GM11168 (cell line): ENCODE measurements around the gene TLCD4.
"Not testable (repeated sequence)": the region's sequence is repeated elsewhere in the genome, so short reads cannot be mapped to it uniquely, and the experiment has no call there.

ENCODE experiments used
- in situ Hi-C: fragments of 300-500 bp; cut with MboI; formaldehyde crosslinking; loops from one replicate; pipeline ENCODE4 v1.12.0; 2022; ENCODE audit warnings: low sequenced_read_pairs; ENCODE audit not compliant: unreplicated experiment

The TLCD4 gene, protein sequence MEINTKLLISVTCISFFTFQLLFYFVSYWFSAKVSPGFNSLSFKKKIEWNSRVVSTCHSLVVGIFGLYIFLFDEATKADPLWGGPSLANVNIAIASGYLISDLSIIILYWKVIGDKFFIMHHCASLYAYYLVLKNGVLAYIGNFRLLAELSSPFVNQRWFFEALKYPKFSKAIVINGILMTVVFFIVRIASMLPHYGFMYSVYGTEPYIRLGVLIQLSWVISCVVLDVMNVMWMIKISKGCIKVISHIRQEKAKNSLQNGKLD

DNA sequence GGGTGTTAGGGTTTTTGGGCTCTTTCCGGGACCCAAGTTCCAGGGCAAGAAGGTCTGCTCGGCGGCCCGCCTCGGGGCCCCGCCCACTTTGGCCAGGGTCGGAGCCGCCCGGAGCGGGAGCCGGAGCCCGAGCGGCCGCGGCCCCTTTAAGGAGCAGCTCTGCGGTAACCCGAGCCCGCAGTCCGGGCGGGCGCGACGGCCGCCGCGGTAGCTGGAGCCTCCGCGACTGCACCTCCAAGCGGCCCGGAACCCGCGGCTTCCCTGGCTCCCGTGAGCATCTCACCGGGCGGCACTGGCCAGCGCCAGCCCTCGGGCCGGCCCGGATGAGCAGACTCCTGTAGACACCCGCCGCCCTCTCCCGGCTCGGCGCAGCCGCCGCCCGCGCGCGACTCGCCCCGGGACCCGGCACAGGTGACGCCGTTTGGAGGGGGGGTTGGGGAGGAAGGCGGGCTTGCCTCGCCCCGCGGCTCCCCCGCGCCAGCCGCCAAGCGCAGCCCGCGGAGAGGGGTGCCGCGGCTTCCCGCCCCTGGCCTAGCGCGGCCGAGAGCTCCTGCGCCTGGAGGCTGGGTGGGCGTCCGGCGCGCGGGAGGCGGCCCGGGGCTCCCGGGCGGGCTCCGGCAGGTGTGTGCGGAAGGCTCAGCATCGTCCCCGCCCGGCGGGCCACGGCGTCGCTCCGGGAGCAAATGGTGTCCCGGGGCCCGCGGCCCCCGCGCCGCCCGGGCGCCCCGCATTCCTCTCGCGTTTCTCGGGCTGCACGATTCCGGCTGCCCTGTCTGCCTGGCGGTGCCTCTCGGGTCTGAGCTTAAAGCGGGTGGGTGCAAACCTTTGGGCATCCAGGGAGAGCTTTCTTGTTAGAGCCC is at the start of gene TLCD4:
TLCD4 (plus strand) TSS at position 149 of the 860 bp plus-strand sequence. CDS start 26,547 bp downstream, outside the sequence.
- in situ Hi-C loops = no loop called here

DNA sequence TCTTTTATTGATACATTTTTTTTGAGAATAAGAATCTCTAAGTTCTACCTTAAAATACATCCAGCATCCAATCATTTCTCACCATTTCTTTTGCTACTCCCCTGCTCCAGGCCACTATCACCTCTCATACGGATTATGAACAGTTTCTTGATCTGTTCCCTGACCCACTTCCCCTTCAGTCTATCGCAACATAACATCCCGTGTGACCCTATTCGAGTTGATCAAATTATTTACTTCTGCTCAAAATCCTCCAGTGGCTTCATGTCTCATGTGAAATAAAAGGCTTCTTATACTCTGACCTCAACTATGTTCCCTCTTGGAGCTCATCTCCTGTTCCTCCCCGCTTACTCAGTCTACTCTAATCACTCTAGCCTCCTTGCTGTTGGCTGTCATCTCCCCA is 49.6 kb upstream of the TLCD4 start:
- in situ Hi-C loops = no loop called here

- in situ Hi-C loops = no loop called here
Measured at GRCh38 chr1:95068956-95069709, 48.0 kb upstream of the TLCD4 start.

DNA sequence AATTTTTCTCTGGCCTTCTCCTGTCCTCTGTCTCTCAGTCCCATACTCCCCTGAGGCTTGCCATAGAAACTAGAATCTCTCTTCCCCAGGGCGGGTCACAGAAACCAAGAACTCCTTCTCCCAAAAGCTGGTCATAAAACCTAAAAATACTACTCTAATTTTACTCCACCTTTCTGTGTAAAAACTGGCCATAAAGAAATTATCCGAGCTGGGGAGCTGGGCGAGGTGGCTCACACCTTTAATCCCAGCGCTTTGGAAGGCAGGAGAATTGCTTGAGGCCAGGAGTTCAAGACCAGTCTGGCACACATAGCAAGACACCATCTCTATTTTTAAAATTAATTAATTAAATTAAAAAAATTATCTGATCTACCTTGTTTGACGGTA is 47.5 kb upstream of the TLCD4 start:
- in situ Hi-C loops = no loop called here

GRCh38 chr1:95071539-95071938 is 45.6 kb upstream of the TLCD4 start:
- in situ Hi-C loops = no loop called here

GRCh38 chr1:95072117-95072516 is 45.0 kb upstream of the TLCD4 start:
- in situ Hi-C loops = no loop called here

- in situ Hi-C loops = no loop called here
Measured at GRCh38 chr1:95072532-95073419, 44.4 kb upstream of the TLCD4 start, which contains the start of gene ALG14. Gene ALG14, minus strand, starts transcription at chr1:95072951. Its CDS starts 53 bp downstream, at chr1:95072898.

- in situ Hi-C loops = no loop called here
Measured at GRCh38 chr1:95073446-95073845, 43.7 kb upstream of the TLCD4 start.

- in situ Hi-C loops = no loop called here
Measured at GRCh38 chr1:95076034-95076433, 41.1 kb upstream of the TLCD4 start.

DNA sequence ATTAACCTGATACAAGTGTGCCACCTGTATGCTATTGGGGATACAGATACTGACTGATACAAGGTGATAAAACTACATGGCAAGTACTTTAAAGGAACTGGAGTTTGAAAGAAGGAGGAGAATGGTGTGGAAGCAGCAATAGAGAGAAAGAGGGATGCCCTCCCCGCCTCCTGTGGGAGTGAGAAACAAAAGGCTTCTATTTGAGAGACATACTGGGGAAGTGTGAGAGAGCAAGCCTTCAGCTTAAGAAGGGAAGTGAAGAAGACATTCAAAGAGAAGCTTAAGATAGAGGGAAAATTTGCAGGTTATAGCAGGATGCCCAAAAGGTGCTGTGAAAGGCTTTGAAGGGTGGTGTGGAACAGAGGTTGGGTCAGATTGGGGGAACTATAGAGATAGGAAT is 36.7 kb upstream of the TLCD4 start:
- in situ Hi-C loops = loop anchor here (10.0 kb wide), 1 partner anchor 154 kb away; the partner anchor contains the start of gene RWDD3

- in situ Hi-C loops = loop anchor here (10.0 kb wide), 1 partner anchor 154 kb away; the partner anchor contains the start of gene RWDD3
Measured at GRCh38 chr1:95080879-95081278, 36.3 kb upstream of the TLCD4 start.

DNA sequence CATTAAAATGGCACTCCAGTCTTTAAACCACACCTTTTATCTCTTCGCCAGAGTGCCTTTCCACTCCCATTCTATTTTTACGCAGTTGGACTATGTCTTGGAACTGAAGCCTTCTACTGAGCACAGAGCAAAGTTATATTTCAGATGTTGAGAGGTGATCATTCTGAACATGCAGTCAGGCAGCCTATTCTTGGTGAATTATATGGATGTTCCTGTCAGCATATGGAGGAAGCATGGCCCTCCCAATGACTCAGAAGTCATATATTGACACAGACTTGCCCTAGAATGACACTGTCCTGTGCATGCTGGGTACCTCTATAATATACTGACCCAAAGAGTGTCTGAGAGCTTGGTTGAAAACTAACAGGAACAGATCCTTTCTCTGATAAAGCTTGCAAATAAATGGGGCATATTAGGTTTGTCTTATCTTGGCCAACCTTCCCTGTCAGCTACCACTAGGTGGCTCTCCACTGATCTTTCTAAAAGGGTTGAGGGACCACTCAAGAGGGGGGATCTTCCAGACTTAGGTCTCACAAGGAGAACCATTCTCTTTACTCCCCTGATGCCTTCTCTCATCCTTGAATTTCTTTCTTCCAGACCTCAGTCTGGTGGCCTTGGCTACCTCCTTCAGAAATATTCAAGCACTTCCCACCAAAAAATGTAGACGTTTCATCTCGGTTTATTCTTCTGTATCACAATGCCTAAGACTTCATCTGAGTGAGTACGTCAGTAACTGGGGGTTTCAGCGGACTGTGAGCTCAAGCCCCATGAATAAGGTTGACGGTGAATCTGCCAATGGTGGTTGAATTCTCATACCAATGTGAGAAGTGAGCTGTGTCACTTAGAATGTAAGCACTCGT is 32.6 kb upstream of the TLCD4 start:
- in situ Hi-C loops = loop anchor here (10.0 kb wide), 1 partner anchor 150 kb away; the partner anchor contains the start of gene RWDD3

DNA sequence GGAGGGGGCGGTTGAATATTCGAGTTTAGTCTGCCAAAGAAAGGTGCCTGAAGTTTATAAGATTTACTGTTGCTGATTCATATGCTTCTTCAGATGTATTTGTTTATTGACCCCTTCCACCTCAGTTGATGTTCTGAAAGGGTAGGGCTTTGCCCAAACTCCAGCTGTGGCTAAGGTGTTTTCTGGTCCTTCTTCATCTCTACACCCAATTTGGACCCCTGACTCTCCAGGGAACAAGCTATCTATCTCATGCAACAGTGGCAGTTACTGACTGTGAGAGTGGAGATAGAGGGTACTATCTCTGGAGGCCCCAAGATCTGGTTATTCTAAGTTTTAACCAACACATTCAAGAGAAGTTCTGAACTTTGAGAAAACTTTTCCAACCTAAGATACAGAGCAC is 31.8 kb upstream of the TLCD4 start:
- in situ Hi-C loops = loop anchor here (10.0 kb wide), 1 partner anchor 149 kb away; the partner anchor contains the start of gene RWDD3

- in situ Hi-C loops = loop anchor here (10.0 kb wide), 1 partner anchor 148 kb away; the partner anchor contains the start of gene RWDD3
Measured at GRCh38 chr1:95086949-95087533, 30.1 kb upstream of the TLCD4 start.

DNA sequence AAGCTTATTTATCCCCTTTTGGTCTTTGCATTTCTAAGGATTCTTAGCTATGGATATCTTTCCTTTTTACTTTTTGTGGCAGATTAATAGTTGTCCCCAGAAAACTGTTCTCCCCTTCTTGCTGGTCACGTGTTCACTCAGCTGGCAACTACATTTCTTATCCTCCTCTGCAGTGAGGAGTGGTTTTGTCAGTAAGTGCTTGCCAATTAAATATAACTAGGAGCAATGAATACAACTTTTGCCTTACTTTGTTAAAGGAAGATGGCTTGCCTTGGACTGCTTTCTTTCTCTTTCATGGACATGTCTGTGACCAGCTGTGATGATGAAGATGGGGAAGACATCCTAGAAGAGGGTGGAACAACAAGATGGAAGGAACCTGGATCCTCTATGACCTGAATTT is 28.9 kb upstream of the TLCD4 start:
- in situ Hi-C loops = loop anchor here (10.0 kb wide), 1 partner anchor 146 kb away; the partner anchor contains the start of gene RWDD3

- in situ Hi-C loops = loop anchor here (10.0 kb wide), 1 partner anchor 145 kb away; the partner anchor contains the start of gene RWDD3
Measured at GRCh38 chr1:95089650-95090287, 27.4 kb upstream of the TLCD4 start.

DNA sequence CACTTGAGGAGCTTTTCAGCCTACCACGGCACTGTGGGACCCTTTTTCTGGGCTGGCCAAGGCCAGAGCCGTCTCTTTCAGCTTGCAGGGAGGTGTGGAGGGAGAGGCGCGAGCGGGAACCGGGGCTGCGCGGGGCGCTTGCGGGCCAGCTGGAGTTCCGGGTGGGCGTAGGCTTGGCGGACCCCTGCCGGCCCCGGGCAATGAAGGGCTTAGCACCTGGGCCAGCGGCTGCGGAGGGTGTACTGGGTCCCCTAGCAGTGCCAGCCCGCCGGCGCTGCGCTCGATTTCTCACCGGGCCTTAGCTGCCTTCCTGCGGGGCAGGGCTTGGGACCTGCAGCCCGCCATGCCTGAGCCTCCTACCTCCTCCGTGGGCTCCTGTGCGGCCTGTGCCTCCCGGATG is 25.9 kb upstream of the TLCD4 start:
- in situ Hi-C loops = not testable (repeated sequence)
